Lung microvascular endothelial cell (primary cell): ENCODE results near the gene KYNU. TPM values are rescaled to one million over a fixed set of nuclear protein-coding genes. Genes with fewer than 3 reads are reported as not detected.
"Not testable (repeated sequence)": the region's sequence is repeated elsewhere in the genome, so short reads cannot be mapped to it uniquely, and the experiment has no call there.

Experiments
- DNase-seq, 2 donors: peaks; one replicate each; pipeline versions ENCODE4 v3.0.0 to v3.0.0-alpha.2; 2010; ENCODE audit warnings: low read depth in 2 of 2
- total RNA-seq: library from RNA; depleted of rRNA; stranded (reverse); fragments of >200 nt; gene quantifications from 2 replicates; pipeline ENCODE4 v1.2.1, GENCODE V29; 2014

The KYNU gene
- total RNA-seq, 1 donor from 2014 or later: not detected

DNA sequence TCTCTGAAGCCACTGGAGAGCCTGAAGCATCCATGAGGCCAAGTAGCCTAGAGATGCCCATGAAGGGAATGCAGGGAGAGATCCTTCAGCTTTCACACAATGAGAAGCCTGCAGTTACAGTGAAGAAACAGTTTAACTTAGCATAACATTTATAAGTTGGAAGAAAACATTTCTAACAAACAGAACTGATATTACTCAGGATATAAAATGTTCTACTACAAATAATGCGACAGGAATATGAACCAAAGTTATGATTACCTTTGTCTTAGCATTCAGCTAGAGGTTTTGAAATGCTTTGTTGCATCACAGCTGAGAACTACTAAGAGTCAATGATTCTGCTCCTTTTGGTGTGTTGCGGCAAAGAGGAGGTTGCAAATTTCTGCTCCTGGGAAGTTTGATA is 6.9 kb upstream of the KYNU start:
- no peak for DNase-seq

DNA sequence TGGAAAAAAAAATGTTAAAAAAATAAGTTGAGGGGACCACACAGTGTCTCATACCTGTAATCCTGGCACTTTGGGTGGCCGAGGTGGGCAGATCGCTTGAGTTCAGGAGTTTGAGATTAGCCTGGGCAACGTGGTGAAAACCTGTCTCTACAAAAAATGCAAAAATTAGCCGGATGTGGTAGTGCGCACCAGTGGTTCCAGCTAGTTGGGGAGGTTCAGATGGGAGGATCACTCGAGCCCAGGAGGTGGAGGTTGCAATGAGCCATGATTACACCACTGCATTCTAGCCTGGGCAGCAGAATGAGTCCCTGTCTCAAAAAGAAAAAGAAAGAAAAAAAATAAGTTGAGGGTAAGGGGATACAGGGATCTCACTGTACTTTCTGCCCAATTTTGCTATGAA is 6.1 kb upstream of the KYNU start:
- DNase-seq: no peak

DNA sequence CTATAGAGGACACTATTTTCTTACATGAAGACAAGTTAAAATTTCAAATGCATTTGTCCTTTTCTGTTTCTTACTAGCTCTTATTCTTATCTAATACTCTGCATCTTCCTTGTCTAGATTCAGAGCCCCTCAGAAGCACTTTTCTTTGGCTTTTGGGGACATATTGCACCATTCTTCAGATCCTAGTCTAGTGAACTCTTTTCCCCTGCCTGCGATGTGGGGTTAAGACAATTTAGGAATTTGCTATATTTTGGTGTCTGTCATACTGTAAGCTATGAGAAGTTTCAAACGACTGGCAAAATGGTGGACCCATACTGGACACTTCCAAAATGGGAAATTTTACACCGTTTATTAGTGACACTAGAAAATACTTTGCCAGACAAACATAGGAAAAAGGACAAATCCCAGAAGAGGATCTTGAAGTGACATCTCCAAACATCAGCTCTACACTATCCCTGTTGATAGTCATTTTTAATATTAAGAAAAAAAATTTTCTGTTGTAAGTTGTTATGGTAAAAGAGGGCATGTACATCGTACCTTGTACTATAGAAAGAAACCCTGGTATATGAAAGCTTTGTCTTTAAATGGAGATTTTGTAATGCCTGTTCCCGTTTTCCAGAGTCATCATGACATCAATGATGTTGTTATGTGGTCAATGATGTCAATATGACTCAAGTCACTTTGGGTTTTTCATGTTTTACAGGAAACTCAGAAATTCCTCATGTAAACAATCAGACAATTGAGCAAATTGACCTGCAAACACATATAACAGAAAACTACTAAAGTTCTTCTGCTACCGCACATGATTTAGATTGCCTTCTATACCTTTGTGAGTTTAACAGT is 4.4 kb upstream of the KYNU start:
- DNase-seq: peak in 1 of 2 donors; percentile 91

DNA sequence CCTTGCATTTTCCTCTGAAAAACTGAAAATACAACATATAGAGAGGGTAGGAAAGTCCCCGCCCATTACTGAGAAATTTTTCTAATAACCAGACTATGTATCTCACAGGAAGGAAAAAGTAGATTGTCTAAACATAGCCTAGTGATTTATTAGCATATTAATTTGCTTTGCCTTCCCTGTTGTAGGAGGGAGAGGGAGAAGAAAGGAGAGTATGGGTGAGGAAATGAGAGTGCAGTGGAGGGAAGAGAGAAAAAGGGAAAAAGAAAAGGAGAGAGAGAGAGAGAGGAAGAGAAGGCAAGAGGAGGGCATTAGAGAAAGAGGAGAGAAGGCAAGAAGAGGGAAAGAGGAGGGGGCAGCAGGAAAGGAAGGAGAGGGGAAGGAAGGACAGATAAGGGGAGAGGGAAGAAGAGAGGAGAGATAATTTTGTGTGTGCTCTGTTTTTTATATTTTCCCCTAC is 3.6 kb upstream of the KYNU start:
- DNase-seq: peak in 1 of 2 donors; percentile 53

DNA sequence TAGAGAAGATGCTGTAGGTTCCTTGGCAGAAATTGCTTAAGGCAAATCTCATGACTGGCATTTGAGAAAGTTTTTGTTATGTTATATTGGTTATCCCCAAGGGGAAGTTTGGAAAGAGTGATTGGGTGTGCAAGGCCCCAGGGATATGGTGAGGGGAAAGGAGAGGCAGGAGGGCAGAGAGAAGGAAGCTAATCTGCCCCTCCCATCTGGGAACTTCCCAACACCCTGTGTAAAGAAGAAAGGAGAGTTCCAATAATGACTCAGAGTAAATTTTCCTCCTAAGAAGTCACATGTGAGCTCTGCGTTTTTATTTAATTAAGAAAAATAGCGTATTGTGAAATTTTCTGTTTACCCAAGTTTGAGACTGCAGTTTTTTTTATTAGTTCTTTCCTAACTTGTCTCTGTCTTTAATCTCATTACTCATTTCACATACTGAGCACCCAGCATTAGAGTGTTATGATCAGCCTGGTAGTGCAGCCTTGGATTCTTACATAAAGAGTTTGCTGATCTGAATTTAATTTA is 3.1 kb upstream of the KYNU start:
- DNase-seq: peak in 1 of 2 donors; percentile 92

DNA sequence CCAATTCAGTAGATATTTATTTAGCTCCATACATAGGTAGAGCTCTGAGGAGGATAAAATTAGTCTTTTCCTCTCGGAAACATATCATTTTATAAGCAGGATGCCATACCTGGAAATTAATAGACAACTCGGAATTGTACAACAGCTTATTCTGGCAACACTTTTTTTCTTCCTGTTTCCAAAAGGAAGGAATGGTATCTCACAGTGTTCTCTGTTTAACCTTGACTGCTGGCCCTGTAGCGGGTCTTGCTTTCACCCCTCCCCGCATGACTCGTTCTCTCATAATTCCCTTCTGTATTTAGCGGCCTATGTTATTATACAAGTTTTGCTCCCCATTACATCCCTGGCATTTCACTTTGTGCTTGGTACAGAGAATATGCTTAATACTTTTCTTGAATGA is 2.5 kb upstream of the KYNU start:
- DNase-seq: no peak

DNA sequence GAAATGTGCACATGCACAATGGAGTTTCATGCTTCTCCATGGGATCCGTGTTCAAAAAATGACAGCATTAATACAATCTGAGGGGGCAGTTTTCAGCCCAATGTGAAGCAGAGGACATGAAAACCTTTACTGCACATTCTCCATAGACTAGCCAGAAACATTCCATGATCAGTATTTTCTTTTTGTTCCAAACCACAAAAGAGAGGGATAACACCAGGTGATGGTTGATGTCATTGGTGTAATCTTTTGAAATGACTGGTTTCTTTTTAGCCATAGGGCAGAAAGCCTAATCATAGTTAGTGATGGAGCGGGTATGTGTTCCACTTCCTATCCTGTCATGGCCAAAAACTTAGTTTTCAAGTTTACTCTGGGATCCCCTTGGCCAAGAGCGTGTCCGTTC is 1.8 kb upstream of the KYNU start:
- DNase-seq: no peak

DNA sequence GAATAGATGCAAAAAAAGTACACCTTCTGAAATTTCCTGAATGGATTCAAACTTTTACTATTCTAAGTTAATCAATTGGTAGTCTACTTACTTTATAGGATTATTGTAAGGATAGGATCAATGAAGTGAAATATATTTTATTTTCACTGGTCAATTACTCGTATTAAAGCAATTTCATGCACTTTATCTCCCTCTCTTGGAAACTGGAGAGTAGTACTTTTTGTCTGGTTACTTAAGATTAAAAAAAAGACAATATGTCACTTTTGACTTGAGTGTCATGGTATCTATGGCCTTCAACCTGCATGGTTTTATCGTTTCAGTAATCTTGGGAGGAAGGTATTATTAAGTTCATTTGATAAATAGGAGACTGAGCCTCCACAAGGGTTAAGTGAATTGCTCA is 1.0 kb upstream of the KYNU start:
- DNase-seq: no peak

DNA sequence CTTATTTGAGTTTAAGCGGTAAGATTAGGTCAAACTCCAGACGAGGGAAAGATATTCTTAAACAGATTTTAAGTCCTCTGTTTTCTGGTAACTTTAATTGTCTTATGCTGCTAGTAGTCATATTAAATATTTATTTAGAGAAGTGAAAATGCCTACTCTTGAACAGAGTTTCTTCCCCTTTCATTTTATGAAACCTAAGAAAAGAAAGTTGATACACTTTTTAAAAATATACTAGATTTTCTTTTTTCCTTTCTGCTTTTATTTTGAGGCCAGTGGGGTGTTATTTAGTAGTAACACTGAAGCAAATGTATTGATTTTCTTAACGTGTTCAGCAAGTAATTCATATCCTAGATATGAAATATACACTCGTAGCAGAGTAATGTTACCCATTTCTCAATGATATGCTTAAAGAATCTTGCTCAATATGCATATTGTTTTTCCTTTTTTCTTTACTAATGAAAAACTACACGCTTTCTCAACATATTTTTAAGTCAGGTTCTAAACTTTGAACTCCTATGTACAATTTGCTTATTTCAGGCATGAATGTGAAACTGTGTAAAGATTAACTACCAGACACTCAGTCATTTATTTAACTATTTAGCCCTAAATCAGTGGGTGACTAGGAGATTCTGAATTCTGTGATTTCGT is 691 bp downstream of the KYNU start:
- no peak for DNase-seq

DNA sequence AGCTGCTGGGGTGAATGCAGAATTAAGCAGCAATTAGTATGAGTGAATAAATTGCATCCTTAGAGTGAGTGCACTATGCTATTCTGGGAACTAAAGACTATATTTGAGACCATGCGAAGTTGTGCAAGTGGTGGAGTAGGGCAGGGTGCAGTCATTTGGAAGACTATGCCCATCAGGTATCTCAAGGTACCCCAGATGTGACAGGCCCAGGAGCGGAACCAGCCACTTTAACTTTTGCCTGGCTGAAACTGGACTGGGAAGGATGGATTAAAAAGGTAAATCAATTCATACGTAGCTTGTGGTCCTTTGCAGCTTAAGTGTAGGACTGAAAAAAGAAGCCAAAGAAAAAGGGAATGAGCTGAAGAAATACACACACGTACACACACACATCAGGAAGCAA is 1.7 kb downstream of the KYNU start:
- DNase-seq: no peak

DNA sequence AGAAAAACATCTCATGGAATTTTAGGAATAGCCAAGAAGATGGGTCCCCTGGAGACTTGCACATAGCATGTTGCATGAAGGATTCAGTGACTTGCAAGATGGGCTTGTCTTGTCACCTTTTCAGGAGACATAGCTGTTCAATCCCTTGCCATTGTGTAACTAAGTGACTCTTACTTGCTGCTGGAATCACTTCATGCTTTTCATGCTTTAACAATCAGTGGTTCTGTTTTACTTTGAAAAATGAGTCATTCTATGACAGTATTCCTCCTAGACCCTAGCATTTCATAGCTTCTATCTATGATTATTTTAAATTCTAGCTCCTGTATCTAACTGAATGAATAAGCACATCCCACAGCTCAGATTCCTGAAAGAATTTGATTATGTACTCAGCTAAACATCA is 2.8 kb downstream of the KYNU start:
- DNase-seq: peak in 1 of 2 donors; percentile 26

DNA sequence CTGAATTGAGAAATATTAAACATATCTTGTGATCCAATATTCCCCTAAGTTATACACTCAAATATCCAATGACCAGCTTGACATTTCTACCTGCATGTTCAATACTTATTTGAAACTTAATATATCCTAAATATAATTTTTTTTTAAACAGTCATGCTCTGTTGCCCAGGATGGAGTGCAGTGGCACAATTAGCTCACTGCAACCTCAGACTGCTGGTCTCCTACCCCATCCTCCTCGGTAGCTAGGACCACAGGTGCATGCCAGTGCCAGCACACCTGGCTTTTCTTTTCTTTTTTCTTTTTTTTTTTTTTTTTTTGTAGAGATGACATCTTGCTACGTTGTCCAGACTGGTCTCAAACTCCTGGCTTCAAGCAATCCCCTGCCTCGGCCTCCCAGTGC is 4.2 kb downstream of the KYNU start:
- DNase-seq: no peak

DNA sequence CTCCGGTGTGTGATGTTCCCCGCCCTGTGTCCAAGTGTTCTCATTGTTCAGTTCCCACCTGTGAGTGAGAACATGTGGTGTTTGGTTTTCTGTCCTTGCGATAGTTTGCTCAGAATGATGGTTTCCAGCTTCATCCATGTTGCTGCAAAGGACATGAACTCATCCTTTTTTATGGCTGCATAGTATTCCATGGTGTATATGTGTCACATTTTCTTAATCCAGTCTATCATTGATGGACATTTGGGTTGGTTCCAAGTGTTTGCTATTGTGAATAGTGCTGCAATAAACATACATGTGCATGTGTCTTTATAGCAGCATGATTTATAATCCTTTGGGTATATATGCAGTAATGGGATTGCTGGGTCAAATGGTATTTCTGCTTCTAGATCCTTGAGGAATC is 5.0 kb downstream of the KYNU start:
- not testable (repeated sequence) for DNase-seq

DNA sequence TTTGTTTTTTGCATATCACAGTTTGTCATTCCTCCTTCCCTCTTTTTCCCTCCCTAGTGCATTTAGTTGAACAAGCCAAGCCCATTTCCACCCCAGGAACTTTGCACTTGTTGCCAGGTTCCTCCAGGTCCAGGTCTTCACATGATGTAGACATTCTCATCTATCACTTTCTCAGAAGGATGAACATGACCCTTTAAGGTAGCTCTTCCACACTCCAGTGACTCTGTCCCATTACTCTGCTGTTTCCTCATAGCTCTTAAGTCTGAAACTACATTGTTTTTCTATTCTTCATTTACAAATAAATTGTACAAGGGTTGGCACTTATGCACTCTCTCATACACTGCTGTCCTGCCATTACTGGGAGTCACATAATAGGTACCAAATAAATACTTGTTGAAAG is 6.1 kb downstream of the KYNU start:
- no peak for DNase-seq

DNA sequence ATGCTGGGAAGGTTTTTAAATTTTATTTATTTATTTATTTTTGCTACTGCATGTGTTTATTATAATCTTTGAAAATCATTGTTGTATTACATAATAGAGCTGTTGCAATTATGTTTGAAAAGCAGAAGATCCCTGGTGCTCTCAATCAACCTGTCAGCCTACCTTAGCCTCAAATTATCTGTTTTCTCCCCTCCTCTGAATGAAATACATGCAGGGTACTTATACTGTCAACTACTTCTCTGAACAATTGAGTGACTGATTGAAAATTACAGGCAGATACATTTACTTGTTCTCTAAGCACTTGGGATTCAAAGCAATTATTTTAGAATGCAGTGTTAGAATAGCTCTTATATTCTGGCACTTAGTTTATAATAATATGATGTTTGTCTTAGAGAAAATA is 8.1 kb downstream of the KYNU start:
- no peak for DNase-seq

DNA sequence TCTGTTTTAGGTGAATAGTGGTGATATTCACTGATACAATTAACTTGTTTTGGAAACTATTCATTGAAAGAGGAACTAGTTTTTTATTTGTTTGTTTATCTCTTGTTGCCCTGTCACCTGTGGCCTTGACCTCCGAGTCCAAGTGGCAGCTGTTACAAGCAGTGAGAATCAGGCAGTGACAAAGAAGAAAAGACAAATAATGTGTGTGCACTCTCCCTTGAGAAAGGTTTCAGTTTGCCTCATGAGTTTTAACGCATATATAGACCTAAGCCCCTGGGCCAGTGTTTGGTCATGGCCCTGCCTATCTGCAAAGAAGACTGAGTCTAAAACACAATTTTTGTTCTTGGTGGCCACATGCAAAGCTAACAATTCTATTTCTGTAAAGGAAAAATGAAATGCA is 15.3 kb downstream of the KYNU start:
- no peak for DNase-seq

DNA sequence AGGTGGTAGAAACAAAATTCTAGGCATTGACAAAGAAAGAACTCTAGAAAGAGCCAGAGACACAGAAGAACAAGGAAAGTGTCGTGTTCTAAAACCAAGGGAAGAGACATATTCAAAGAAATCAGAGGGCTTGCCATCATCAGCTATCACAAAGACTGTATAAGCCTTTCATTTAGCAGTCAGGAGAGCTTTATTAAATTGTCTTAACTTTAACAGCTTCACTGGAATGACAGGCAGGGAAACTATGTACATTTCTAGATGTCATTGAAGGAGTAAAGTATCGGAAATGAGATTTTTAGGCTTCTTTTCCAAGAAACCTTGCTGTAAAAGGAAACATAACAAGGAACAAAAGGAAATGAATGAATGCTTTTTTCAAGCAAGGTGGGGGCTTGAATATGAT is 15.8 kb downstream of the KYNU start:
- DNase-seq: no peak

DNA sequence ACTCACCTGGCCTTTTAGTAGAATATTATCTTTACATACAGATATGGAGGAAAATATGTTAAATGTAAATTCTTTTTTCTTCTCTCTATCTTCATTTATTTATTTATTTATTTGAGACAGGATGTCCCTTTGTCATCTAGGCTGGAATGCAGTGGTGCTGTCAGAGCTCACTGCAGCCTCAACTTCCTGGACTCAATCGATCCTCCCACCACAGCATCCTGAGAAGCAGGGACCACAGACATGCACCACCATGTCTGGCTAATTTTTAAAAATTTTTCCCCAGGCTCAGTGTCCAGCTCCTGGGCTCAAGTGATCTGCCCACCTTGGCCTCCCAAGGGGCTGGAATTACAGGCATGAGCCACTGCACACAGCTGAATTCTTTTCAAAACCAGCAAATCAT is 20.3 kb downstream of the KYNU start:
- DNase-seq: no peak

DNA sequence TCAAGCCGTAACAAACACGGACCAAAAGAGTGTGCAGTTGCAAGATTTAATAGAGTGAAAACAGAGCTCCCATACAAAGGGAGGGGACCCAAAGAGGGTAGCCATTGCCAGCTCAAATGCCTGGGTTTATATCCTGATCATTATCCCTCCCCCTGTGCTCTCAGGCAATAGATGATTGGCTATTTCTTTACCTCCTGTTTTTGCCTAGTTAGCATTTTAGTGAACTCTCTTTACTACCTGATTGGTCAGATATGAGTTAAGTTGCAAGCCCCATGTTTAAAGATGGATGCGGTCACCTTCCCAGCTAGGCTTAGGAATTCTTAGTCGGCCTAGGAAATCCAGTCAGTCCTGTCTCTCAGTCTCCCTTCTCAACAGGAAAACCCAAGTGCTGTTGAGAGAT is 22.9 kb downstream of the KYNU start:
- DNase-seq: not testable (repeated sequence)

DNA sequence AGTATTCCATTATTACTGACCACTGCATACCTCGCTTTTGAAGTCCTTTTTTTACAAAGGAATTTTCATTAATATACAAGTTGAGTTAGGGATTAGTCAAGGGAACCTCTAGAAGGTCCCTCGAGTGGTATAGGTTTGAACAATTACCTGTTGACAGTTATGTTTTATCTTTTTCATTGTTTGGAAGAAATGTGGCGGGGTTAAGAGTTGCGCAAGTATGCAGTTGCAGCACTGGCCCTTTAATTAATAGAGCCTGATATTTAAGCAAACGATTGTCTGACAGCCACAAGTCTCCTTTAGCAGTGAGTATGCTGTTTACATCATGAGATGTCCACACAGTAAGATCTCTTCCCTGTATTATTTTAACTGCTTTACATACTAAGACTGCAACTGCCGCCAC is 24.3 kb downstream of the KYNU start:
- DNase-seq: no peak

DNA sequence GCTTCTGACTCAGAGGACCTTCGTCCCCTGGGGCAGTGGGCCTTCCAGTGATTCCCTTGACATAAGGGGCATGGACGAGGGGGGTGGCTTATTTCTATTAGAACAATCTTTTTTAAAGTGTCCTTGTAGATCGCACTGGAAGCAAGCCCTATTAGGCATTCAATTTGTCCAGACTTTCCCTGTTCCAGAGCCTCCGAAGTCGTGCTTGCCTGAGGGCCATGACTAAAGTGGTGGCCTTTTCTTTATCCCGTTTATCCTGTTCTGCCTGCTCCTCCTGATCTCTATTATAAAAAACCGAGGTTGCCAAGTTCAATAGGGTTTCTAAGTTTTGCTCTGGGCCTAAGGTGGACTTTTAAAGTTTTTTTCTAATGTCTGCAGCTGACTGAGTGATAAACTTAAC is 26.3 kb downstream of the KYNU start:
- not testable (repeated sequence) for DNase-seq

DNA sequence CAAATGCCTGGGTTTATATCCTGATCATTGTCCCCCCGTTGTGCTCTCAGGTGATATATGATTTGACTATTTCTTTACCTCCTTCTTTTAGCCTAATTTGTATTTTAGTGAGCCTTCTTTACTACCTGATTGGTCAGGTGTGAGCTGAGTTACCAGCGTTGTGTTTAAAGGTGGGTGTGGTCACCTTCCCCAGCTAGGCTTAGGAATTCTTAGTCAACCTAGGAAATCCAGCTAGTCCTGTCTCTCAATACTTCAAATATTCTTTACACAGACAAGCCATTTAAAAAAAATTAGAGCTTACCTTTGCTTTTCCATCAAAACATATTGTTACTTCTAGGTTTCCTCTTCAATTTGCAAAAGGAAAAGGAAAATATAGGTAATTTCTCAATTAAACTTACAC is 30.2 kb downstream of the KYNU start:
- no peak for DNase-seq
